H1 (cell line): ENCODE measurements around the gene BCL2L13. TPM values are rescaled to one million over a fixed set of nuclear protein-coding genes. Genes with fewer than 3 reads are reported as not detected.

Experiments used
- CTCF ChIA-PET: fragments of 300-600 bp; sonication (Branson Sonifier 250); formaldehyde crosslinking; loops from one replicate; lab custom pipeline; 2021; ENCODE audit not compliant: partially characterized antibody; lab: Charles Lee
- POLR2A ChIA-PET: fragments of 300-600 bp; sonication (Branson Sonifier 250); formaldehyde crosslinking; loops from one replicate; lab custom pipeline; 2021; ENCODE audit warnings: inconsistent platforms; ENCODE audit not compliant: partially characterized antibody; lab: Charles Lee
- DNase-seq, 2 experiments: peaks; one replicate each; pipeline versions ENCODE4 v3.0.0 to v3.0.0-alpha.2; 2010 to 2022; ENCODE audit warnings: low spot score in 2 of 2, low read depth in 1 of 2, mixed read lengths in 1 of 2
- FAIRE-seq: peaks from 2 replicates; lab custom pipeline; 2011; peaks lifted over from hg19 to GRCh38; lab: Jason Lieb, UNC
- H2AFZ ChIP-seq: 2 replicates; pipeline ENCODE4 v1.8.1; 2012; ENCODE audit warnings: low read length, inconsistent platforms
- H2AK5ac ChIP-seq: 2 replicates; pipeline ENCODE4 v1.6.1; 2013; ENCODE audit warnings: low read depth, low read length
- H2BK120ac ChIP-seq: replicated peaks from 2 replicates; pipeline ENCODE3; 2013; ENCODE audit warnings: low read depth, low read length, inconsistent platforms
- H2BK12ac ChIP-seq: 2 replicates; pipeline ENCODE4 v1.6.1; 2013; ENCODE audit warnings: low read depth, low read length
- H2BK15ac ChIP-seq: 2 replicates; pipeline ENCODE4 v1.6.1; 2013; ENCODE audit warnings: low read length
- H2BK20ac ChIP-seq: 2 replicates; pipeline ENCODE4 v1.6.1; 2013; ENCODE audit warnings: low read length
- H2BK5ac ChIP-seq: 2 replicates; pipeline ENCODE4 v1.6.1; 2013; ENCODE audit warnings: low read depth, low read length
- H3K14ac ChIP-seq: 2 replicates; pipeline ENCODE4 v1.6.1; 2013; ENCODE audit warnings: inconsistent platforms; ENCODE audit not compliant: insufficient read length
- H3K18ac ChIP-seq: 2 replicates; pipeline ENCODE4 v1.6.1; 2013; ENCODE audit warnings: low read length; ENCODE audit errors: extremely low read depth
- H3K23ac ChIP-seq: 2 replicates; pipeline ENCODE4 v1.6.1; 2013; ENCODE audit warnings: inconsistent platforms; ENCODE audit not compliant: insufficient read length
- H3K23me2 ChIP-seq: 2 replicates; pipeline ENCODE4 v1.6.1; 2013; ENCODE audit warnings: low read depth, low read length
- H3K27ac ChIP-seq: 2 replicates; pipeline ENCODE4 v1.6.1; 2011; ENCODE audit warnings: low read depth, low read length, inconsistent platforms
- H3K27me3 ChIP-seq, 4 experiments: replicated peaks in 1 of 4; 1 replicate in 1 of 4; 2 replicates in 3 of 4; pipeline versions ENCODE4 v1.6.1 to v1.8.1; 2011 to 2013; ENCODE audit warnings: low read length in 3 of 4, mild to moderate bottlenecking in 3 of 4, inconsistent platforms in 2 of 4, mixed read lengths in 2 of 4, moderate library complexity in 1 of 4; ENCODE audit not compliant: control insufficient read depth in 3 of 4, insufficient read depth in 3 of 4; ENCODE audit errors: extremely low read depth in 1 of 4
- H3K36me3 ChIP-seq, 4 experiments: 2 replicates each; pipeline versions ENCODE4 v1.6.1 to v1.8.1; 2011 to 2013; ENCODE audit warnings: mild to moderate bottlenecking in 4 of 4, low read length in 3 of 4, moderate library complexity in 2 of 4, control low read depth in 1 of 4, inconsistent platforms in 1 of 4; ENCODE audit not compliant: insufficient read depth in 4 of 4, control insufficient read depth in 2 of 4
- H3K4ac ChIP-seq: replicated peaks from 2 replicates; pipeline ENCODE3; 2013; ENCODE audit warnings: low read length, low read depth, mixed read lengths, inconsistent platforms; ENCODE audit not compliant: insufficient read length
- H3K4me1 ChIP-seq, 4 experiments: replicated peaks in 1 of 4; 1 replicate in 1 of 4; 2 replicates in 3 of 4; pipeline versions ENCODE4 v1.6.1 to v1.8.1; 2011 to 2013; ENCODE audit warnings: low read length in 3 of 4, inconsistent platforms in 2 of 4, mixed read lengths in 1 of 4; ENCODE audit not compliant: insufficient read depth in 4 of 4, control insufficient read depth in 3 of 4
- H3K4me2 ChIP-seq, 2 experiments: 2 replicates each; pipeline versions ENCODE4 v1.6.1 to v1.8.1; 2011 to 2013; ENCODE audit warnings: low read depth in 2 of 2, low read length in 2 of 2, control low read depth in 1 of 2, inconsistent platforms in 1 of 2, mild to moderate bottlenecking in 1 of 2; ENCODE audit not compliant: insufficient read depth in 1 of 2
- H3K4me3 ChIP-seq, 4 experiments: fragments of 200-600, 300-600 bp in 1 of 4; sonication (generic), shearing (Covaris generic), sonication (Bioruptor Twin) in 1 of 4; 2 replicates each; pipeline versions ENCODE4 v1.5.1 to v1.8.1; 2011 to 2016; ENCODE audit warnings: low read length in 4 of 4, low read depth in 3 of 4, control low read depth in 2 of 4, inconsistent platforms in 2 of 4, mild to moderate bottlenecking in 2 of 4, mixed read lengths in 1 of 4, moderate library complexity in 1 of 4; ENCODE audit not compliant: insufficient read depth in 2 of 4; ENCODE audit errors: extremely low read depth in 1 of 4
- H3K56ac ChIP-seq: replicated peaks from 2 replicates; pipeline ENCODE3; 2013; ENCODE audit warnings: low read depth, mild to moderate bottlenecking, mixed read lengths, low read length, inconsistent platforms; ENCODE audit not compliant: insufficient read length
- H3K79me1 ChIP-seq: 2 replicates; pipeline ENCODE4 v1.6.1; 2013; ENCODE audit warnings: low read depth, low read length, control low read depth
- H3K79me2 ChIP-seq, 2 experiments: 2 replicates each; pipeline versions ENCODE4 v1.6.1 to v1.8.1; 2012 to 2013; ENCODE audit warnings: low read length in 2 of 2, mild to moderate bottlenecking in 2 of 2, inconsistent platforms in 1 of 2; ENCODE audit not compliant: insufficient read depth in 2 of 2, control insufficient read depth in 1 of 2
- H3K9ac ChIP-seq, 4 experiments: replicated peaks in 1 of 4; 1 replicate in 1 of 4; 2 replicates in 3 of 4; pipeline versions ENCODE4 v1.6.1 to v1.8.1; 2011 to 2013; ENCODE audit warnings: low read depth in 3 of 4, low read length in 3 of 4, control low read depth in 2 of 4, mild to moderate bottlenecking in 2 of 4, moderate library complexity in 2 of 4, inconsistent platforms in 1 of 4; ENCODE audit errors: extremely low read depth in 1 of 4
- H3K9me3 ChIP-seq, 2 experiments: 2 replicates each; pipeline versions ENCODE4 v1.6.1 to v1.8.1; 2012 to 2013; ENCODE audit warnings: mild to moderate bottlenecking in 2 of 2, moderate library complexity in 2 of 2, control low read depth in 1 of 2, inconsistent platforms in 1 of 2, low read depth in 1 of 2, low read length in 1 of 2, mixed read lengths in 1 of 2; ENCODE audit not compliant: insufficient read depth in 2 of 2
- H4K20me1 ChIP-seq, 2 experiments: replicated peaks in 1 of 2; 2 replicates each; pipeline versions ENCODE3 to v1.8.1; 2011 to 2013; ENCODE audit warnings: inconsistent platforms in 2 of 2, low read length in 2 of 2, mild to moderate bottlenecking in 1 of 2; ENCODE audit not compliant: insufficient read depth in 2 of 2, control insufficient read depth in 1 of 2
- H4K5ac ChIP-seq: 2 replicates; pipeline ENCODE4 v1.6.1; 2013; ENCODE audit warnings: low read length, low read depth, mixed read lengths, inconsistent platforms; ENCODE audit not compliant: insufficient read length
- H4K8ac ChIP-seq: 2 replicates; pipeline ENCODE4 v1.8.0; 2013; ENCODE audit warnings: mild to moderate bottlenecking, moderate library complexity, low read length, inconsistent platforms; ENCODE audit not compliant: insufficient read depth; ENCODE audit errors: extremely low read depth
- H4K91ac ChIP-seq: replicated peaks from 2 replicates; pipeline ENCODE3; 2013; ENCODE audit warnings: low read length, mixed read lengths, inconsistent platforms; ENCODE audit not compliant: insufficient read length
- CHD1 ChIP-seq: IDR thresholded peaks from 2 replicates; pipeline ENCODE4 v1.6.1; 2012; ENCODE audit warnings: low read depth, low read length, improper control_type of control experiment
- EGR1 ChIP-seq: IDR thresholded peaks from 2 replicates; pipeline ENCODE4 v1.6.1; 2011; ENCODE audit warnings: low read depth, low read length, borderline replicate concordance
- EP300 ChIP-seq, 2 experiments: IDR thresholded peaks; 1 replicate in 1 of 2; 2 replicates in 1 of 2; pipeline ENCODE4 v1.6.1; 2011 to 2012; ENCODE audit warnings: low read depth in 2 of 2, low read length in 2 of 2, mild to moderate bottlenecking in 2 of 2, borderline replicate concordance in 1 of 2, inconsistent platforms in 1 of 2, moderate library complexity in 1 of 2
- FOSL1 ChIP-seq: IDR thresholded peaks from 2 replicates; pipeline ENCODE4 v1.6.1; 2011; ENCODE audit warnings: mild to moderate bottlenecking, low read depth, low read length, moderate library complexity; ENCODE audit not compliant: insufficient read depth
- KDM5A ChIP-seq: fragments of 200-600 bp; IDR thresholded peaks from 2 replicates; pipeline ENCODE4 v1.7.1; 2012; ENCODE audit warnings: mild to moderate bottlenecking, low read length, inconsistent platforms, mixed read lengths
- RBBP5 ChIP-seq: IDR thresholded peaks from 2 replicates; pipeline ENCODE4 v1.7.1; 2012; ENCODE audit warnings: low read depth, mild to moderate bottlenecking, inconsistent platforms, low read length, moderate library complexity, borderline replicate concordance
- SAP30 ChIP-seq: fragments of 300-600 bp; sonication (generic); IDR thresholded peaks from 2 replicates; pipeline ENCODE4 v1.7.1; 2012; ENCODE audit warnings: low read length, moderate library complexity, mild to moderate bottlenecking, inconsistent platforms; ENCODE audit not compliant: insufficient read depth, insufficient replicate concordance
- SIRT6 ChIP-seq: IDR thresholded peaks from one replicate; pipeline ENCODE4 v1.7.1; 2012; ENCODE audit warnings: low read length, inconsistent platforms
- TCF12 ChIP-seq: IDR thresholded peaks from 2 replicates; pipeline ENCODE4 v1.6.1; 2011; ENCODE audit warnings: low read depth, mild to moderate bottlenecking, low read length
- WGBS, 2 experiments: shearing (Covaris generic) in 1 of 2; methylation state at CpG; one replicate each; pipeline versions ENCODE4 v1.1.6 to v1.1.7; 2013 to 2015; ENCODE audit warnings: low lambda C conversion rate in 2 of 2, mixed read lengths in 2 of 2, inconsistent platforms in 1 of 2, low coverage in 1 of 2, missing lambda C conversion rate in 1 of 2; ENCODE audit not compliant: insufficient replicate concordance in 2 of 2, insufficient coverage in 1 of 2, insufficient read length in 1 of 2; ENCODE audit errors: extremely low coverage in 1 of 2, missing lambda C conversion rate in 1 of 2; 5-methylcytosine and 5-hydroxymethylcytosine counted together
- polyA plus RNA-seq, 7 experiments: library from polyadenylated mRNA; depleted of rRNA in 3 of 7; stranded (reverse) in 5 of 7; unstranded in 2 of 7; fragments of >200 nt in 5 of 7; fragments of 200-250 nt in 2 of 7; gene quantifications; 1 replicate in 5 of 7; 2 replicates in 1 of 7; 4 replicates in 1 of 7; pipeline versions ENCODE4 v1.2.1 to v1.2.3, GENCODE V29; 2011 to 2013; ENCODE audit warnings: missing spikeins in 2 of 7, mixed read lengths in 2 of 7
- total RNA-seq: library from RNA; stranded (reverse); fragmentation: NEBNext Ultra II Directional; extraction: Animal tissue kit (Norgen Biotek cat#: 25700); gene quantifications from 2 replicates; pipeline ENCODE4 v1.2.1, GENCODE V29; 2021

The BCL2L13 gene
- total and polyA plus RNA-seq, 2 of the 8 experiments (the other 6 are each of a cell fraction or from before 2014, with no cell fraction given), result 20.7 to 35.0 TPM

DNA sequence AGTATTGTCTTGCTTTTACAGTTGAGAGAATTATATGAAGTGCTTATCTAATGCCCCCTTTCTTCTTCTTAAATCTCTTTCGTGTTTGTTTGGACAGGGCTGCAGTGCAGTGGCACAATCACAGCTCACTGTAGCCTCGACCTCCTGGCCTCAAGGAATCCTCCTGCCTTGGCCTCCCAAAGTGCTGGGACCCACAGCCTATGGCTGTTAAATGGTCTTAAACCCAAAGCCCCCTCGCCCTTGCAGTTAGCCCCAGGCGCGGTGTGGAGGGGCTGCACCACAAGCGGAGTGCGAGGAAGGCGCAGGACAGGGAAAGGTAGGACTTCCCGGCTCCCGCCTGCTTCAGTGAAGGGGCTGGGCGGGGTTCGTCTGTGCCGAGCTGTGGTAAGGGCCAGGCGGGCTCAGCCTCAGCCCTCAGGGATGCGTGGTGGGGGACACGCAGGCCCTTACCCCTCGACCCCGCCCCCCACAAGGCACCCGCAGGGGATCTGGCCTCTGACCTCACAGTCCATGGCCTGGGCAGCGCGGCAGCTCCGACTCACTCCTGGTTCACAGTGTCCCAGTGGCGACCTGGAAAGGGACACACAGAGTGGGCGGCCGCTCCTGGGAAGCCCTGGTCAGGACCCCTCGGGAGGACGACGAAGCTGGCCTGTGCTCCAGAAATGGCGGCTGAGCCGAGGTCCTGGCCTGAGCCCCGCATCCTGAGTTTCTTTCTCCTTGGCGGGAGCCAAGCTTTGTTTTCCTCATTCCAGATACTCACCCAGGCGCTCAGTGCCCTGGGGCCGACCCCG is 111.2 kb downstream of the BCL2L13 start:
- H4K20me1 ChIP-seq, result peaks cover 0 to 3% of the 10 kb centered on the region in 2 experiments
- no peak overlapping the region for H3K4ac ChIP-seq
- H2BK5ac ChIP-seq, result no peak overlapping the region
- no peaks in the 10 kb centered on the region for H3K9me3 ChIP-seq
- H3K14ac ChIP-seq, result no peak overlapping the region
- no peaks in the 10 kb centered on the region; a peak in 2 of 7 replicates for H3K4me1 ChIP-seq
- no peak overlapping the region for H2AK5ac ChIP-seq
- no peak overlapping the region for H2BK15ac ChIP-seq
- H3K18ac ChIP-seq, result no peak overlapping the region
- H3K23ac ChIP-seq, result no peak overlapping the region
- H2BK12ac ChIP-seq, result 0 out of 2 replicates have a peak overlapping the region, but pooled peaks have one; percentile 9
- FAIRE-seq (no peak), DNase-seq (no peak)
- ChIA-PET POLR2A (interaction anchor here (0.6 kb wide), 1 partner anchor 109 kb away, joined by 3 read pairs; no protein-coding TSS in a partner anchor), CTCF (interaction anchor here (0.7 to 8.4 kb wide), 9 partner anchors 7 to 135 kb away, joined by 3 to 93 read pairs (median 5); no protein-coding TSS in a partner anchor)
- no peak overlapping the region for H3K56ac ChIP-seq
- peaks cover 8% of the 10 kb centered on the region; the same call in 1 of the 2 replicates for H3K79me1 ChIP-seq
- H3K4me2 ChIP-seq, result no peak overlapping the region
- H3K9ac ChIP-seq, result no peak overlapping the region
- H3K36me3 ChIP-seq, result no peaks in the 10 kb centered on the region
- 93% methylated on average over 31 of the region's 35 CpGs; no CpG with 5 or more reads in 1 of the 2 experiments for WGBS, 2 experiments
- no peaks in the 10 kb centered on the region for H3K27me3 ChIP-seq
- H2BK20ac ChIP-seq, result no peak overlapping the region
- H2BK120ac ChIP-seq, result no peak overlapping the region
- TF ChIP-seq KDM5A (no peak), TCF12 (no peak), SIRT6 (no peak), SAP30 (no peak), EGR1 (no peak), FOSL1 (no peak), EP300 (IDR thresholded peaks at IDR 0.05; ENCODE audit: borderline replicate concordance in 1 of 2, low read depth in 2 of 2, low read length in 2 of 2) (no peak), CHD1 (no peak), RBBP5 (no peak)
- H4K91ac ChIP-seq, result no peak overlapping the region
- H4K5ac ChIP-seq, result no peak overlapping the region
- H4K8ac ChIP-seq, result no peak overlapping the region; the same call in 1 of the 2 replicates
- no peak overlapping the region for H3K27ac ChIP-seq
- peaks cover 0 to 3% of the 10 kb centered on the region in 2 experiments; a peak in 2 of 4 replicates for H3K79me2 ChIP-seq
- no peak overlapping the region for H3K4me3 ChIP-seq
- peaks cover 2% of the 10 kb centered on the region; the same call in 1 of the 2 replicates for H3K23me2 ChIP-seq
- H2AFZ ChIP-seq, result no peak overlapping the region
